Osteocyte (in vitro differentiated cells): Measurements from ENCODE around the gene CPLX1. TPM values are rescaled to one million over a fixed set of nuclear protein-coding genes. Genes with fewer than 3 reads are reported as not detected.
A peak's percentile ranks its signal among the peaks of the same experiment; 100 is the strongest.

Experiments used
- DNase-seq: peaks from one replicate; pipeline ENCODE4 v3.0.0; 2021; ENCODE audit warnings: mixed read lengths; ENCODE audit not compliant: unreplicated experiment; ENCODE audit errors: extremely low spot score
- H3K27ac Mint-ChIP-seq: one replicate; pipeline ENCODE4 v1.8.0; 2021; ENCODE audit warnings: mild to moderate bottlenecking, mixed read lengths; ENCODE audit not compliant: unreplicated experiment
- H3K27me3 Mint-ChIP-seq: one replicate; pipeline ENCODE4 v1.8.0; 2021; ENCODE audit warnings: mixed read lengths; ENCODE audit not compliant: unreplicated experiment
- H3K36me3 Mint-ChIP-seq: one replicate; pipeline ENCODE4 v1.8.0; 2021; ENCODE audit warnings: mixed read lengths; ENCODE audit not compliant: unreplicated experiment
- H3K4me1 Mint-ChIP-seq: one replicate; pipeline ENCODE4 v1.8.0; 2021; ENCODE audit warnings: mixed read lengths; ENCODE audit not compliant: unreplicated experiment
- H3K4me3 Mint-ChIP-seq: one replicate; pipeline ENCODE4 v1.8.0; 2021; ENCODE audit warnings: mild to moderate bottlenecking, moderate library complexity, mixed read lengths; ENCODE audit not compliant: unreplicated experiment
- H3K9me3 Mint-ChIP-seq: one replicate; pipeline ENCODE4 v1.8.0; 2021; ENCODE audit warnings: mixed read lengths; ENCODE audit not compliant: unreplicated experiment
- total RNA-seq: library from RNA; stranded (reverse); gene quantifications from 2 replicates; pipeline ENCODE4 v1.2.1, GENCODE V29; 2021
- TF ChIP-seq, protein P1 (sequence below): fragments of 200-600 bp; sonication (generic); IDR thresholded peaks from 2 replicates; pipeline ENCODE4 v1.5.0; 2021; ENCODE audit warnings: antibody characterized with exemption, mild to moderate bottlenecking, moderate library complexity

CPLX1 gene
- total RNA-seq, 1 donor from 2014 or later: not detected

GRCh38 chr4:832108-832507 is 6.2 kb upstream of the CPLX1 start:
- no peak overlapping the region for H3K4me3 Mint-ChIP-seq
- H3K27me3 Mint-ChIP-seq: peaks cover 16% of the 10 kb centered on the region
- H3K4me1 Mint-ChIP-seq: peaks cover 2% of the 10 kb centered on the region
- no peak for DNase-seq
- peaks cover 2% of the 10 kb centered on the region for H3K36me3 Mint-ChIP-seq
- TF ChIP-seq, protein P1, sequence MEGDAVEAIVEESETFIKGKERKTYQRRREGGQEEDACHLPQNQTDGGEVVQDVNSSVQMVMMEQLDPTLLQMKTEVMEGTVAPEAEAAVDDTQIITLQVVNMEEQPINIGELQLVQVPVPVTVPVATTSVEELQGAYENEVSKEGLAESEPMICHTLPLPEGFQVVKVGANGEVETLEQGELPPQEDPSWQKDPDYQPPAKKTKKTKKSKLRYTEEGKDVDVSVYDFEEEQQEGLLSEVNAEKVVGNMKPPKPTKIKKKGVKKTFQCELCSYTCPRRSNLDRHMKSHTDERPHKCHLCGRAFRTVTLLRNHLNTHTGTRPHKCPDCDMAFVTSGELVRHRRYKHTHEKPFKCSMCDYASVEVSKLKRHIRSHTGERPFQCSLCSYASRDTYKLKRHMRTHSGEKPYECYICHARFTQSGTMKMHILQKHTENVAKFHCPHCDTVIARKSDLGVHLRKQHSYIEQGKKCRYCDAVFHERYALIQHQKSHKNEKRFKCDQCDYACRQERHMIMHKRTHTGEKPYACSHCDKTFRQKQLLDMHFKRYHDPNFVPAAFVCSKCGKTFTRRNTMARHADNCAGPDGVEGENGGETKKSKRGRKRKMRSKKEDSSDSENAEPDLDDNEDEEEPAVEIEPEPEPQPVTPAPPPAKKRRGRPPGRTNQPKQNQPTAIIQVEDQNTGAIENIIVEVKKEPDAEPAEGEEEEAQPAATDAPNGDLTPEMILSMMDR: no peak
- no peak overlapping the region for H3K27ac Mint-ChIP-seq
- H3K9me3 Mint-ChIP-seq: no peaks in the 10 kb centered on the region

- no peak overlapping the region for H3K27ac Mint-ChIP-seq
- DNase-seq: no peak
- TF ChIP-seq, protein P1: no peak
These were observed 5.5 kb upstream of the CPLX1 start for GRCh38 chr4:831483-831805.

GRCh38 chr4:830601-831482 is 4.9 kb upstream of the CPLX1 start:
- no peak overlapping the region for H3K4me3 Mint-ChIP-seq
- TF ChIP-seq, protein P1: no peak
- no peak overlapping the region for H3K27ac Mint-ChIP-seq
- H3K4me1 Mint-ChIP-seq: peaks cover 2% of the 10 kb centered on the region
- H3K27me3 Mint-ChIP-seq: peaks cover 16% of the 10 kb centered on the region
- H3K36me3 Mint-ChIP-seq: peaks cover 2% of the 10 kb centered on the region
- H3K9me3 Mint-ChIP-seq: no peaks in the 10 kb centered on the region
- no peak for DNase-seq

More at GRCh38 chr4:831483-831805, 5.5 kb upstream of the CPLX1 start:
- peaks cover 2% of the 10 kb centered on the region for H3K4me1 Mint-ChIP-seq
- peaks cover 2% of the 10 kb centered on the region for H3K36me3 Mint-ChIP-seq
- peaks cover 16% of the 10 kb centered on the region for H3K27me3 Mint-ChIP-seq
- no peaks in the 10 kb centered on the region for H3K9me3 Mint-ChIP-seq
- H3K4me3 Mint-ChIP-seq: no peak overlapping the region

DNA sequence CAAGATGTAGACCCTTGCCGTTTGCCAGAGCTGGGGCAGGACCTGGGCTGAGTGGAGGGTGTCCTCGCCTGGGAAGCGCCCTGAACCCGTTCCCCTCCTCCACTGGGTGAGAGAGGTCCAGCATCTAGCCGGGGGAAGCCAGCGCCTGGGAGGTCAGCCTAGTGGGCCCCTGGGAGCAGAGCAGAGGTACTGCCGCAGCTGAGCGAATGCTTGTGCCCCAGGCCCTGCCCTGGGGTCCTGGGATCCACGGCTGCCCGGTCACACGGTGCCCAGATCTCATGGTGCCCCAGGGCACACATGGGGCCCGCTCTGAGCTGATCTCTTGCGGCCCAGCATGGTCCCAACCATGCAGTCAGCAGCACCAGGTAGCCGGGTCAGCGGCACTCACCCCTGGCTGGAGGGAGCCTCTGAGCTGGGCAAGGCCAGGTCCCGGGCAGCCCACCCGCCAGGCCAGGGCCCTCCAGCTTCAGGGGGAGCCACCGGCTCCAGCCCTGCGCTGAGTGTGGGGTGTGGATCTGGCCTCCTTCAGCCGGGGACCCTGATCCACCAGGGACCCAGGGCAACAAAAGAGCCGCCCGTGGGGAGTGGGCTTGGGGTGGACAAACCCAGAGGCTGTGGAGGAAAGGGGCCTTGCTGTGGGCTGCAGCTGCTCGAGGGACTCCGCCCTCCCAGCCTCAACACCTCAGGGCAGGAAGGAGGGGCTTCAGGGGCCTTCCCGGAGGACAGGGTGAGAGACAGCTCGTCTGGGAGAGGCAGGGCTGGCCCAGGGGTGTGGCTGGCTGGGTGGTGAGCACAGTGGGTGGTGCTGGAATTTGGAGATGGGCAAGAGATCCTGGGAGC is 4.1 kb upstream of the CPLX1 start:
- peak; percentile 81 for DNase-seq
- Mint-ChIP-seq H3K4me3 (no peak overlapping the region), H3K36me3 (peaks cover 2% of the 10 kb centered on the region), H3K27ac (no peak overlapping the region), H3K4me1 (peaks cover 2% of the 10 kb centered on the region), H3K9me3 (no peaks in the 10 kb centered on the region), H3K27me3 (peaks cover 16% of the 10 kb centered on the region)
- TF ChIP-seq, protein P1: no peak

DNA sequence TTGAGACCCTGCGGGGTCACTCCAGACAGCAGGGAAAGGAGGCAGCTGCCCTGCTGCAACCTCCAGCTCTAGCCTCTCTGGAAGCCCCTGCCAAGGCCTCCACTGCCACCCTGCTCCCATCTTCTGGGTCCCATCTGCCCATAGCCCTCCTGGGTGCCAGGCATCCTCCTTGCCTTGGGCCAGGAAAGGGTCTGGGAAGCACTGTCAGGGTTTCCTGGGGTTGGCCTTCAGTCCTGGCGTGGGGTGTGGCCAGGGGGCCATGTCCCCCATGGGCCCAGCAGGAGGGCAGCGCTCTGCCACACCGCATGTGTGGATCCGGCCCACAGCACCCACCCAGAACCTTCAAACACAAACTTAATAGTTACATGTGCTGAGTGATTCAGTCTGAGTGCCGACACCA is 3.4 kb upstream of the CPLX1 start:
- peaks cover 2% of the 10 kb centered on the region for H3K36me3 Mint-ChIP-seq
- peaks cover 2% of the 10 kb centered on the region for H3K4me1 Mint-ChIP-seq
- no peak for DNase-seq
- H3K9me3 Mint-ChIP-seq: no peaks in the 10 kb centered on the region
- TF ChIP-seq, protein P1: no peak
- peaks cover 19% of the 10 kb centered on the region for H3K27me3 Mint-ChIP-seq
- no peak overlapping the region for H3K4me3 Mint-ChIP-seq
- no peak overlapping the region for H3K27ac Mint-ChIP-seq
